Activated T-cell treated with anti-CD3 and anti-CD28 coated beads for 24 hours (primary cell): ENCODE data around the gene IRAG1.

Experiments
- DNase-seq: peaks from one replicate; pipeline ENCODE4 v3.0.0-alpha.2; 2020; ENCODE audit warnings: low read depth

The IRAG1 gene

GRCh38 chr11:10646005-10646404 lies 47.5 kb downstream of the IRAG1 start:
- DNase-seq = no peak

- DNase-seq = no peak
Observed at GRCh38 chr11:10645212-10645795, 48.3 kb downstream of the IRAG1 start.
